IMR-90 (cell line): ENCODE results near the gene BCL2L11. TPM values are rescaled to one million over a fixed set of nuclear protein-coding genes. Genes with fewer than 3 reads are reported as not detected.

Experiments
- ATAC-seq: fragments of 200-7000 bp; cut with Tn5 transposase; 2 replicates; pipeline ENCODE4 v1.9.1; 2020; ENCODE audit warnings: low read depth, mild to moderate bottlenecking, moderate library complexity
- BruUV-seq: library from RNA; stranded (reverse); fragments of 400-500 nt; replicated peaks from 2 replicates; lab custom pipeline; 2021; lab: Mats Ljungman, UMichigan
- CTCF ChIA-PET: fragments of 300-600 bp; formaldehyde crosslinking; extraction: SDS; loops from one replicate; lab custom pipeline; 2021; ENCODE audit warnings: antibody characterized with exemption; lab: Yijun Ruan, JAX
- POLR2A ChIA-PET: fragments of 300-600 bp; sonication (Branson Sonifier 250); formaldehyde crosslinking; loops from one replicate; lab custom pipeline; 2022; ENCODE audit warnings: antibody characterized with exemption; ENCODE audit not compliant: unreplicated experiment; lab: Charles Lee
- DNase-seq: peaks from one replicate; pipeline ENCODE4 v3.0.0; 2013
- H2AFZ ChIP-seq: replicated peaks from 2 replicates; pipeline ENCODE3; 2013; ENCODE audit warnings: low read length, mild to moderate bottlenecking; ENCODE audit not compliant: poor library complexity
- H2AK5ac ChIP-seq: 2 replicates; pipeline ENCODE4 v1.6.1; 2013; ENCODE audit warnings: low read depth, low read length, inconsistent platforms
- H2AK9ac ChIP-seq: replicated peaks from 2 replicates; pipeline ENCODE3; 2013; ENCODE audit warnings: mild to moderate bottlenecking, low read depth, low read length, moderate library complexity; ENCODE audit not compliant: poor library complexity
- H2BK120ac ChIP-seq: 2 replicates; pipeline ENCODE4 v1.6.1; 2013; ENCODE audit warnings: low read depth, low read length, inconsistent platforms
- H2BK15ac ChIP-seq: 3 replicates; pipeline ENCODE4 v1.6.1; 2013; ENCODE audit warnings: low read depth, low read length, inconsistent platforms
- H2BK20ac ChIP-seq: 2 replicates; pipeline ENCODE4 v1.6.1; 2013; ENCODE audit warnings: low read depth, mild to moderate bottlenecking, inconsistent platforms, low read length, moderate library complexity
- H2BK5ac ChIP-seq: 2 replicates; pipeline ENCODE4 v1.6.1; 2013; ENCODE audit warnings: mild to moderate bottlenecking, low read depth, low read length, inconsistent platforms; ENCODE audit not compliant: poor library complexity, severe bottlenecking
- H3K14ac ChIP-seq: replicated peaks from 2 replicates; pipeline ENCODE4 v1.6.1; 2013; ENCODE audit warnings: low read depth, low read length, inconsistent platforms
- H3K18ac ChIP-seq: 2 replicates; pipeline ENCODE4 v1.6.1; 2013; ENCODE audit warnings: low read depth, low read length, control low read depth
- H3K23ac ChIP-seq: 2 replicates; pipeline ENCODE4 v1.6.1; 2013; ENCODE audit warnings: low read depth, low read length, inconsistent platforms
- H3K27ac ChIP-seq: 2 replicates; pipeline ENCODE4 v1.5.1; 2013; ENCODE audit warnings: mild to moderate bottlenecking, control low read depth, low read length; ENCODE audit not compliant: insufficient read depth
- H3K27me3 ChIP-seq: 2 replicates; pipeline ENCODE4 v1.6.1; 2013; ENCODE audit warnings: low read length; ENCODE audit not compliant: control insufficient read depth, insufficient read depth
- H3K36me3 ChIP-seq: 2 replicates; pipeline ENCODE4 v1.6.1; 2013; ENCODE audit warnings: low read length, mixed read lengths; ENCODE audit not compliant: control insufficient read depth, insufficient read depth
- H3K4ac ChIP-seq: 2 replicates; pipeline ENCODE4 v1.6.1; 2013; ENCODE audit warnings: low read depth, low read length, inconsistent platforms
- H3K4me1 ChIP-seq: 2 replicates; pipeline ENCODE4 v1.6.1; 2013; ENCODE audit warnings: low read length, mixed read lengths; ENCODE audit not compliant: control insufficient read depth, insufficient read depth
- H3K4me2 ChIP-seq: 2 replicates; pipeline ENCODE4 v1.6.1; 2013; ENCODE audit warnings: low read depth, mild to moderate bottlenecking, control low read depth, low read length, moderate library complexity
- H3K4me3 ChIP-seq: 2 replicates; pipeline ENCODE4 v1.5.1; 2013; ENCODE audit warnings: low read depth, mild to moderate bottlenecking, control low read depth, low read length, moderate library complexity; ENCODE audit not compliant: insufficient read depth
- H3K56ac ChIP-seq: 2 replicates; pipeline ENCODE4 v1.6.1; 2013; ENCODE audit warnings: low read length, inconsistent platforms; ENCODE audit not compliant: insufficient read depth; ENCODE audit errors: extremely low read depth
- H3K79me1 ChIP-seq, 2 experiments: 2 replicates each; pipeline ENCODE4 v1.6.1; 2013; ENCODE audit warnings: low read length in 2 of 2, inconsistent platforms in 1 of 2, low read depth in 1 of 2
- H3K9ac ChIP-seq: 2 replicates; pipeline ENCODE4 v1.6.1; 2013; ENCODE audit warnings: low read depth, low read length, control low read depth
- H3K9me1 ChIP-seq: 2 replicates; pipeline ENCODE4 v1.6.1; 2013; ENCODE audit warnings: low read length, inconsistent platforms; ENCODE audit not compliant: insufficient read depth
- H3K9me3 ChIP-seq: 2 replicates; pipeline ENCODE4 v1.6.1; 2013; ENCODE audit warnings: low read length; ENCODE audit not compliant: control insufficient read depth, insufficient read depth
- H4K20me1 ChIP-seq: 2 replicates; pipeline ENCODE4 v1.6.1; 2013; ENCODE audit warnings: low read length, inconsistent platforms; ENCODE audit not compliant: insufficient read depth
- H4K5ac ChIP-seq: 2 replicates; pipeline ENCODE4 v1.6.1; 2013; ENCODE audit warnings: mild to moderate bottlenecking, low read depth, low read length, control low read depth
- H4K8ac ChIP-seq, 2 experiments: 2 replicates each; pipeline ENCODE4 v1.6.1; 2013; ENCODE audit warnings: low read depth in 2 of 2, low read length in 2 of 2, control low read depth in 1 of 2, inconsistent platforms in 1 of 2
- H4K91ac ChIP-seq: 2 replicates; pipeline ENCODE4 v1.6.1; 2013; ENCODE audit warnings: low read depth, low read length, inconsistent platforms; ENCODE audit not compliant: insufficient read depth
- FOS ChIP-seq: fragments of 150-350 bp; IDR thresholded peaks from 2 replicates; pipeline ENCODE4 v1.6.1; 2016; ENCODE audit warnings: low read depth, low read length
- MAFK ChIP-seq: IDR thresholded peaks from 2 replicates; pipeline ENCODE4 v1.6.1; 2012; ENCODE audit warnings: low read depth, low read length, improper control_type of control experiment
- MAZ ChIP-seq: IDR thresholded peaks from 2 replicates; pipeline ENCODE4 v1.6.1; 2012; ENCODE audit warnings: low read depth, mild to moderate bottlenecking, low read length, improper control_type of control experiment, moderate library complexity, borderline replicate concordance
- NFE2L2 ChIP-seq: fragments of 150-350 bp; IDR thresholded peaks from 2 replicates; pipeline ENCODE4 v1.6.1; 2016; ENCODE audit warnings: low read depth, mild to moderate bottlenecking, low read length
- WGBS, 2 experiments: methylation state at CpG; one replicate each; pipeline versions ENCODE4 v1.1.5 to v1.1.7; 2013; ENCODE audit warnings: missing lambda C conversion rate in 2 of 2; ENCODE audit not compliant: insufficient read length in 1 of 2; ENCODE audit errors: extremely low coverage in 2 of 2; 5-methylcytosine and 5-hydroxymethylcytosine counted together
- dilution Hi-C: fragments of 300-500 bp; cut with HindIII; formaldehyde crosslinking; loops from one replicate; pipeline ENCODE4 v1.14.3; 2018; ENCODE audit warnings: low sequenced_read_pairs; ENCODE audit not compliant: unreplicated experiment
- in situ Hi-C: fragments of 300-500 bp; cut with MboI; formaldehyde crosslinking; loops from 3 replicates; pipeline ENCODE4 v1.14.3; 2019; ENCODE audit warnings: low sequenced_read_pairs, inconsistent platforms, mixed read lengths
- intact Hi-C: fragments of 100-400 bp; cut with micrococcal nuclease; formaldehyde crosslinking; loops from 2 replicates; pipeline ENCODE4 v1.10.0; 2022
- polyA plus RNA-seq, 3 experiments: library from polyadenylated mRNA; depleted of rRNA; stranded (reverse); fragments of >200 nt; gene quantifications; 2 replicates each; pipeline ENCODE4 v1.2.3, GENCODE V29; 2012; ENCODE audit warnings: low replicate concordance in 1 of 3
- total RNA-seq: library from RNA; depleted of rRNA; stranded (reverse); fragments of >200 nt; gene quantifications from 2 replicates; pipeline ENCODE4 v1.2.3, GENCODE V29; 2012

The BCL2L11 gene
- total and polyA plus RNA-seq, 2 of the 4 experiments (the other 2 are of a cell fraction): 1.1 to 1.7 TPM

DNA sequence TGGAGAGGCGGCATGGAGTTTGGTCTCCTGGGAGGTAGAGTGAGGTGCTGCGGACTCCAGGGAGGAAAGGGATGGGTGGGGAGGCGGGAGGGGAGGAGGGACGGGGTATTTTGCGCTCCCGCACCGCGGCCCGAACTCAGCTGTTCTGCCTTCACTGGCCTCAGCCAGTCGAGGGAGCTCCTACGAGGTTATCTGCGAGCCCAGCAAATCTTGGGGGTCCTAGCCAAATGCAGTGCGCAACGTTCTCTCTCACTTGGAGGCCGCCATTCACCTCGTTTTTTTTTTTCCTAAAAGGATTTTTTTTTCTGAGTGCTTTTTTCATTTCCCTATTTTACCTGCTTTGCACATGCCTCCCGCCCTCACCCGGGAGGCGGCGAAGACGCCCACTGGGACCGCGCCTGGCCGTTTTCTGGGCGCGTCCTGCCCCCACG, 877 bp upstream of the BCL2L11 start:
- BruUV-seq: no TSS peak
- CTCF ChIA-PET: no interaction called here
- WGBS, 2 experiments: 52% methylated on average over 5 of the region's 27 CpGs; no CpG with 5 or more reads in 1 of the 2 experiments

More for the DNA sequence above, 877 bp upstream of the BCL2L11 start:
- POLR2A ChIA-PET: no interaction called here
- peaks cover 3% of the 10 kb centered on the region; the same call in 1 of the 2 replicates for H3K9me3 ChIP-seq
- H2BK15ac ChIP-seq: no peak overlapping the region
- H4K20me1 ChIP-seq: peaks cover 18% of the 10 kb centered on the region
- H2AK9ac ChIP-seq: no peak overlapping the region
- no peak overlapping the region for H2BK20ac ChIP-seq
- H2BK120ac ChIP-seq: no peak overlapping the region
- in situ Hi-C loops (loop anchor here (5.0 to 10.0 kb wide), 2 partner anchors 555 to 582 kb away; no protein-coding TSS in a partner anchor), dilution Hi-C loops (no loop called here), intact Hi-C loops (no loop called here)
- DNase-seq (no peak), ATAC-seq (no peak)
- H4K5ac ChIP-seq: no peak overlapping the region
- H3K23ac ChIP-seq: no peak overlapping the region
- H3K14ac ChIP-seq: no peak overlapping the region
- peaks cover 4% of the 10 kb centered on the region; the same call in 1 of the 2 replicates for H3K36me3 ChIP-seq
- H3K4me2 ChIP-seq: peak overlapping the region; percentile 88; the same call in 1 of the 2 replicates
- no peak overlapping the region for H3K56ac ChIP-seq
- H3K4ac ChIP-seq: no peak overlapping the region
- H3K4me1 ChIP-seq: peaks cover 2% of the 10 kb centered on the region
- H3K4me3 ChIP-seq: peak overlapping the region; percentile 73
- H3K18ac ChIP-seq: no peak overlapping the region
- H4K8ac ChIP-seq: no peak overlapping the region
- no peak overlapping the region for H3K27ac ChIP-seq
- H3K9me1 ChIP-seq: no peaks in the 10 kb centered on the region
- peaks cover 14% of the 10 kb centered on the region for H3K27me3 ChIP-seq
- no peak overlapping the region for H2AK5ac ChIP-seq
- no peak overlapping the region for H2BK5ac ChIP-seq
- H4K91ac ChIP-seq: no peak overlapping the region
- no peak for TF ChIP-seq NFE2L2
- TF ChIP-seq FOS: no peak
- no peak for TF ChIP-seq MAFK
- no peak for TF ChIP-seq MAZ
- H3K9ac ChIP-seq: no peak overlapping the region
- peaks cover 0 to 8% of the 10 kb centered on the region in 2 experiments; a peak in 1 of 4 replicates for H3K79me1 ChIP-seq
- peak overlapping the region; percentile 87 for H2AFZ ChIP-seq
